ENCODE measurements around the gene CLEC16A.

Gene CLEC16A

DNA sequence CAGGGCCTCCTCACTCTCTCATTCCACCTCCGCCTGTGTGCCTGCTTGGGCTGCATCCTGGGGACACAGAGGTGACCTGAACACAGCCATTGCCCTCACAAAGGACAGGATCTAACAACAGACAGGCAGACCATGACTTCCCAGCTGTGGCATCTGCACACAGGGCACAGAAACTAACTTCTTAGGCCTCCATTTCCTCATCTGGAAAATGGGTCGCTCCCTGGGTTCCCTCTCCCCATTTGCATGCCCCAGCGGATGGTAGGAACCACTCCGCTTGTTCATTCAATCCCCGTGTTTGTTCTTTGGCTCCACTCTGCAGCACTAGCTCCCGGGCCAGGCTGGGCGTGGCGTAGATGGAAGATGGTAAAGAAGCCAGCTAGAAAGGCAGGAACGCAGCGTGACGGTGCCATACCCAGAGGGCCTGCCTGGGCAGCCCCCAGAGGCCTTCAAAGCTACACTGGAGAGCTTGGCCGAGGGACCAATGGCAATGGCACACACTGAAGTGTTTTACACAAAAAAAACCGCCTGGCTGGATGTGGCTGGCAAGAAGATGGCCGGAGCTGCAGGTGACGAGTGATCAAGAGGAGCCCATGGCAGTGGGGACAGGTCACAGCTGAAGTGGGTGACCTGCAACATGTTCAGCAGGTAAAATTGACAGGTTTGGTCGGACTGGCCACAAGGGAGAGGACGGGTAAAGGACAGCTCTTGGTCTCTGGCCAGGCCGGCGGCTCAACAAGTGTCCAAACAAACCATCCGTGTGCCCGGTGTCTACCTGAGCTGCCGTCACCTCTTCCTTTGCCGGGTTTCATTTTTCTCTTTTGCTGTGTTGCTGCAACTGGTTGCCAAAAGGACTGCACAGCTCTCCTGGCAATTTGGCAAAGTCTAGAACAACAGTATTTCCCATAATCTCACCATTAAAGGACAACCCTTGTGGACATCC lies 244.7 kb downstream of the CLEC16A start:
- H3K4me1 ChIP-seq (ENCODE audit: control insufficient read depth, insufficient read depth, low read length): peaks cover 11% of the 10 kb centered on the region; the same call in 1 of the 2 replicates
- no peak overlapping the region for H3K4me3 ChIP-seq (ENCODE audit: low read depth, low read length)
- no peaks in the 10 kb centered on the region for H3K27me3 ChIP-seq (ENCODE audit: control insufficient read depth, insufficient read depth, low read length)
- no peak overlapping the region for H3K27ac ChIP-seq (ENCODE audit: low read depth, low read length)
- no peak overlapping the region for H3K9ac ChIP-seq (ENCODE audit: low read length)
- no peaks in the 10 kb centered on the region for H3K9me3 ChIP-seq (ENCODE audit: control insufficient read depth, insufficient read depth, low read depth, low read length)
- no peaks in the 10 kb centered on the region for H3K36me3 ChIP-seq (ENCODE audit: control insufficient read depth, insufficient read depth, low read length)

DNA sequence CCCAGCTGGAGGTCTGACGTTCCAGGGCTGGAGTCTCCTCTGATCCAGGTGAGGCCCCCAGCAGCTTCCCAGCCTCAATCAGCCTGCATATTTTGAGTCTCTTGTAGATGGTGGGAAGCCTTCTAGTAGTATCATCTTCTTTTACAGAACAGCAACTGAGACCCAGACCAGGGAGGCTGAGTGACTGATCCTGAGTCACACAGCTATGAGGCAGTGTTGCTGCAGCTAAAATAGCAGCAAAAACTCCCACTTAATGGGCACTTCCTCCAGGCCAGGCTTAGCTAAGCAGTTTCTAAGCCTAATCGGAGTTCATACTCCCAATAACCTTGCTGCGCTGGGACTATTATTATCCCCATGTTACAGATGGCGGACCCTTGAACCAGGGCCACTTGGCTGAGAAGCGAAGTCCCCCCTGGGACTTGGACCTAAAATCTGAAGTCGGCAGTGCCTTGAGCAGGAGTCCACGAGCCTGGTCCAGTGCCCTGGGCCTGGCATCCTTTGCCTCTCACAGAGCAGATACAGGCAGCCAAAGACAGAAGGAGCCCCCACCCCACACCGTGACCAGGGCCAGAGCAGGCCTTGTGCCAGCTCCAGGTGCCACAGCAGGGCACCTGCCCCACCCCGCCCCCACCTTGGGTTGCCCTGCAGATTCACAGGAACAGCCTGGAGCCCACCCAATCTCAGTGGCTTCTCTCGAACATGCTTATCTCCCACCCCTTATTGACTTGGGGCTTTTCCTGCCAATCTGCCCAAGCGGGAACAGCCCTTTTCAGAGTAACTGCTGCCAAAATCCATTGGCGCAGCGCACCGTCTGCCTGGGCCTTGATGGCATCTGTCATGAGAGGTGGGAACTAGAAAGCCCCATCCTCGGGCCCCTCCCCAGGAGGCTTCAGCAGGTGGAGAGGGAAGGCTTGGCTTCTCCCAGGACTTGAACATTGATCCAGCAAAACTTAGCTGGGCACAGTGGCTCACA lies 246.5 kb downstream of the CLEC16A start:
- H3K9ac ChIP-seq (ENCODE audit: low read length): no peak overlapping the region
- no peaks in the 10 kb centered on the region for H3K36me3 ChIP-seq (ENCODE audit: control insufficient read depth, insufficient read depth, low read length)
- no peaks in the 10 kb centered on the region for H3K9me3 ChIP-seq (ENCODE audit: control insufficient read depth, insufficient read depth, low read depth, low read length)
- H3K4me3 ChIP-seq (ENCODE audit: low read depth, low read length): no peak overlapping the region
- peaks cover 11% of the 10 kb centered on the region; the same call in 1 of the 2 replicates for H3K4me1 ChIP-seq (ENCODE audit: control insufficient read depth, insufficient read depth, low read length)
- H3K27me3 ChIP-seq (ENCODE audit: control insufficient read depth, insufficient read depth, low read length): no peaks in the 10 kb centered on the region
- H3K27ac ChIP-seq (ENCODE audit: low read depth, low read length): no peak overlapping the region

DNA sequence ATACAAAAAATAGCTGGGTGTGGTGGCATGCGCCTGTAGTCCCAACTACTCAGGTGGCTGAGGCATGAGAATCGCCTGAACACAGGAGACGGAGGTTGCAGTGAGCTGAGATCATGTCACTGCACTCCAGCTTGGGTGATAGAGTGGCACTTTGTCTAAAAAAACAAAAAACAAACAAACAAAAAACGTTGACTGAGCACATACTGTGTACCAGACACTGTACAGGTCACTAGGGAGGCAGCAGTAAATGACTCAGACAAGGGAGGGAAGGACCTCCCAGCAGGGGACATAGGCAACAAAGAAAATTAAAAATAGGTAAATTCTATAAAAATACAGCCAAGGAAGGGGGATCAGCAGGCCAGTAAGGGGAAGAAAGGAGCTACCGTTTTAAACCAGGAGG lies 247.3 kb downstream of the CLEC16A start:
- no peak overlapping the region for H3K9ac ChIP-seq (ENCODE audit: low read length)

DNA sequence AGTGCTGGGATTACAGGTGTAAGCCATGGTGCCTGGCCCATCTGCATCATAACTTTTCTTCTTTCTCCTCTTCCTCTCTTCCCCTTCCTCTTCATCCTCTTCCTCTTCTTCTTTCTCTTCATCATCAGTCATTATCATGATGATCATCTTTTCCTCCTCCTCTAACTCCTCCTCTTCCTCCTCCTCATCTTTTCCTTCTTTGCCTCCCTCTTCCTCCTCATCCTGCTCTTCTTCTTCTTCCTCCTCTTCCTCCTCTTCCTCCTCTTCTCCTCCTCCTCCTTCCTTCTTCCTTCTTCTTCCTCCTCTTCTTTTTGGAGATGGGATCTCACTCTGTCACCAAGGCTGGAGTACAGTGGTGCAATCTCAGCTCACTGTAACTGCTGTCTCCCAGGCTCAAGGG lies 249.1 kb downstream of the CLEC16A start:
- H3K9me3 ChIP-seq (ENCODE audit: control insufficient read depth, insufficient read depth, low read depth, low read length): no peaks in the 10 kb centered on the region
- no peak overlapping the region for H3K9ac ChIP-seq (ENCODE audit: low read length)
- peaks cover 11% of the 10 kb centered on the region; the same call in 1 of the 2 replicates for H3K4me1 ChIP-seq (ENCODE audit: control insufficient read depth, insufficient read depth, low read length)
- H3K36me3 ChIP-seq (ENCODE audit: control insufficient read depth, insufficient read depth, low read length): no peaks in the 10 kb centered on the region
- no peak overlapping the region for H3K4me3 ChIP-seq (ENCODE audit: low read depth, low read length)
- no peaks in the 10 kb centered on the region for H3K27me3 ChIP-seq (ENCODE audit: control insufficient read depth, insufficient read depth, low read length)
- no peak overlapping the region for H3K27ac ChIP-seq (ENCODE audit: low read depth, low read length)

More for the DNA sequence above, 247.3 kb downstream of the CLEC16A start:
- Histone ChIP-seq H3K9me3 (ENCODE audit: control insufficient read depth, insufficient read depth, low read depth, low read length) (no peaks in the 10 kb centered on the region), H3K4me1 (ENCODE audit: control insufficient read depth, insufficient read depth, low read length) (peaks cover 11% of the 10 kb centered on the region; the same call in 1 of the 2 replicates), H3K27me3 (ENCODE audit: control insufficient read depth, insufficient read depth, low read length) (no peaks in the 10 kb centered on the region), H3K36me3 (ENCODE audit: control insufficient read depth, insufficient read depth, low read length) (no peaks in the 10 kb centered on the region), H3K4me3 (ENCODE audit: low read depth, low read length) (no peak overlapping the region), H3K27ac (ENCODE audit: low read depth, low read length) (no peak overlapping the region)

- Histone ChIP-seq H3K36me3 (ENCODE audit: control insufficient read depth, insufficient read depth, low read length) (no peaks in the 10 kb centered on the region), H3K4me3 (ENCODE audit: low read depth, low read length) (no peak overlapping the region), H3K27ac (ENCODE audit: low read depth, low read length) (no peak overlapping the region), H3K4me1 (ENCODE audit: control insufficient read depth, insufficient read depth, low read length) (peaks cover 13% of the 10 kb centered on the region; the same call in 1 of the 2 replicates), H3K27me3 (ENCODE audit: control insufficient read depth, insufficient read depth, low read length) (no peaks in the 10 kb centered on the region), H3K9me3 (ENCODE audit: control insufficient read depth, insufficient read depth, low read depth, low read length) (no peaks in the 10 kb centered on the region), H3K9ac (ENCODE audit: low read length) (no peak overlapping the region)
Observed at GRCh38 chr16:11194913-11195312, 250.5 kb downstream of the CLEC16A start.

GRCh38 chr16:11196286-11196828 lies 252.0 kb downstream of the CLEC16A start:
- Histone ChIP-seq H3K36me3 (ENCODE audit: control insufficient read depth, insufficient read depth, low read length) (no peaks in the 10 kb centered on the region), H3K9ac (ENCODE audit: low read length) (no peak overlapping the region), H3K4me1 (ENCODE audit: control insufficient read depth, insufficient read depth, low read length) (peaks cover 17% of the 10 kb centered on the region), H3K9me3 (ENCODE audit: control insufficient read depth, insufficient read depth, low read depth, low read length) (no peaks in the 10 kb centered on the region), H3K27ac (ENCODE audit: low read depth, low read length) (no peak overlapping the region), H3K27me3 (ENCODE audit: control insufficient read depth, insufficient read depth, low read length) (no peaks in the 10 kb centered on the region), H3K4me3 (ENCODE audit: low read depth, low read length) (no peak overlapping the region)

DNA sequence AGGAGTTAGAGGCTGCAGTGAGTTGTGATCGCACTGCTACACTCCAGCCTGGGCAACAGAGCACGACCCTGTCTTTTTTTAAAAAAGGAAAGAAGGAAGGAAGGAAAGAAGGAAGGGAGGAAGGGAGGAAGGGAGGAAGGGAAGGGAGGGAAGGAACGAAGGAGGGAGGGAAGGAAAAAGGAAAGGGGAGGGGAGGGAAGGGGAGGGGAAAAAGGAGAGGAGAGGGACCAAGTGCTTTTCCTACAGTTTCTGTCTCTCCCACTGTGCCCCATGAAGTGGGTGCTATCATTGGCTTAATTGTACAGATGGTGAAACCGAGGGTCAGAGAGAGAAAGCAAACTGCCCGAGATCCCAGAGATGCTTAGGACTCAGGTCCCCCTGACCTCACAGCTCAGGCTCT lies 254.0 kb downstream of the CLEC16A start:
- Histone ChIP-seq H3K4me3 (ENCODE audit: low read depth, low read length) (no peak overlapping the region), H3K27me3 (ENCODE audit: control insufficient read depth, insufficient read depth, low read length) (no peaks in the 10 kb centered on the region), H3K27ac (ENCODE audit: low read depth, low read length) (no peak overlapping the region), H3K36me3 (ENCODE audit: control insufficient read depth, insufficient read depth, low read length) (no peaks in the 10 kb centered on the region), H3K4me1 (ENCODE audit: control insufficient read depth, insufficient read depth, low read length) (peaks cover 33% of the 10 kb centered on the region), H3K9me3 (ENCODE audit: control insufficient read depth, insufficient read depth, low read depth, low read length) (no peaks in the 10 kb centered on the region), H3K9ac (ENCODE audit: low read length) (no peak overlapping the region)

DNA sequence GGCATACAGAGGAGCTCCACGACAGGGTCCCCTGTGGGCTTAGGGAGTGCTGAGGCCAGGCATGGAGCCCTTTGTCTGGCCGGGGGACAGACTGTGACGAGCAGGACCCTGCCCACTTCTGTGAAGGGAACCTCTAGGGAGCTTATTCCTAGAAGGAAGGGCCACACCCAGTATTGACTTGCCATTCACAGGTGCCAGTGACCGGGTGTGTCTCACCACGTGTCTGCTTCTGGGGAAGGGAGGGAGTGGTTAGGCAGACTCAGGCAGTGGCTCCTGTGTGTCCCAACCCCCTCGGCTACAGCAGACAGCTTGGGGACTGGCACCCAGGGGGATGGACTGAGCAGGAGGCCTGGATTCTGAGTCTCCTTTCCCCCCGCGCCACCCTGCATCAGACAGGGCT lies 254.5 kb downstream of the CLEC16A start:
- no peak overlapping the region for H3K4me3 ChIP-seq (ENCODE audit: low read depth, low read length)
- H3K36me3 ChIP-seq (ENCODE audit: control insufficient read depth, insufficient read depth, low read length): no peaks in the 10 kb centered on the region
- no peaks in the 10 kb centered on the region for H3K9me3 ChIP-seq (ENCODE audit: control insufficient read depth, insufficient read depth, low read depth, low read length)
- no peak overlapping the region for H3K9ac ChIP-seq (ENCODE audit: low read length)
- peaks cover 33% of the 10 kb centered on the region for H3K4me1 ChIP-seq (ENCODE audit: control insufficient read depth, insufficient read depth, low read length)
- no peak overlapping the region for H3K27ac ChIP-seq (ENCODE audit: low read depth, low read length)
- no peaks in the 10 kb centered on the region for H3K27me3 ChIP-seq (ENCODE audit: control insufficient read depth, insufficient read depth, low read length)

GRCh38 chr16:11200592-11200991 lies 256.2 kb downstream of the CLEC16A start:
- Histone ChIP-seq H3K9me3 (ENCODE audit: control insufficient read depth, insufficient read depth, low read depth, low read length) (no peaks in the 10 kb centered on the region), H3K36me3 (ENCODE audit: control insufficient read depth, insufficient read depth, low read length) (no peaks in the 10 kb centered on the region), H3K9ac (ENCODE audit: low read length) (no peak overlapping the region), H3K27me3 (ENCODE audit: control insufficient read depth, insufficient read depth, low read length) (no peaks in the 10 kb centered on the region), H3K4me1 (ENCODE audit: control insufficient read depth, insufficient read depth, low read length) (peaks cover 36% of the 10 kb centered on the region), H3K4me3 (ENCODE audit: low read depth, low read length) (no peak overlapping the region), H3K27ac (ENCODE audit: low read depth, low read length) (no peak overlapping the region)

DNA sequence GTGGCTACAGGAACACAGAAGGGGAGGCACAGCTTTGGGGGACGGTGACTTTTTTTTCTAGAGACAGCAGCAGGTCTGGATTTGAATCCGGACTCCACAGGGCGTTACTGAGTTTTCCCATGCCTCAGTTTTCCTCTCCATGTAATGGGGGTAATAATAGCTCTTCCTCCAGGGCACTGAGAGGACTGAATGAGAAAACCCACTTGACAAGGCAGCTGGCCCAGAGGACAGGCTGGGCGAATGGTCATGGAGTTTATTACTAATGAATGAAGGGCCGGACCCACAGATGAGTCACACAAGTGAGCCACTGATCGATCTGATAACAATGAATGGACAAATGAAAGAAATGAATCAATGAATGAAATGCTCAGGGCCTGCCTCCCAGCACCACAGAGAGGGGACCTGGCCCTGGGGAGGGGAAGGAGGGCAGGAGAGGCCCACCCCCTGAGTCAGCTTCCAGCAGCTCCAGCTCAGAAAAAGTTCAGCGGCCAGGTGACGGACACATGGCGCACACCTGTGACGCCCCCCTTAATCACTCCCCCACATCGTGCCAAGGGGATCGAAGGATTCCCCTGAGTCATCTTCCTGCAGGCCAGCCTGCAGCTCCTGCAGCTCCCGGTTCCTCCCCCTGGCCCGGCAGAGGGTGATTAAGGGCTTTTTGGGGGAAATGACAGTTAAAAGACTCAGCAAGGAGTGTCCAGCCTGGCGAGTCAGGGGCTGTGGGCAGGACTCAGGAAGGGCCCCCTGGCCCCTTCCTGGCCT lies 257.3 kb downstream of the CLEC16A start:
- Histone ChIP-seq H3K4me1 (ENCODE audit: control insufficient read depth, insufficient read depth, low read length) (peaks cover 47% of the 10 kb centered on the region), H3K36me3 (ENCODE audit: control insufficient read depth, insufficient read depth, low read length) (no peaks in the 10 kb centered on the region), H3K9me3 (ENCODE audit: control insufficient read depth, insufficient read depth, low read depth, low read length) (no peaks in the 10 kb centered on the region), H3K4me3 (ENCODE audit: low read depth, low read length) (no peak overlapping the region; the same call in 1 of the 2 replicates), H3K9ac (ENCODE audit: low read length) (peak overlapping the region; percentile 39), H3K27me3 (ENCODE audit: control insufficient read depth, insufficient read depth, low read length) (no peaks in the 10 kb centered on the region), H3K27ac (ENCODE audit: low read depth, low read length) (no peak overlapping the region; the same call in 1 of the 2 replicates)
